Body of pancreas (tissue), 4 donors: Measurements from ENCODE around the gene EPB41L5. TPM values are rescaled to one million over a fixed set of nuclear protein-coding genes. Genes with fewer than 3 reads are reported as not detected.

Experiments
- ATAC-seq: fragments of 150-250 bp; one replicate; pipeline ENCODE4 v1.9.1; 2016
- DNase-seq, 4 donors: peaks; one replicate each; pipeline ENCODE4 v3.0.0-alpha.2; 2019
- H3K27ac ChIP-seq, 4 donors: fragments of 200-600 bp; sonication (generic); 1 replicate in 3 of 4; 2 replicates in 1 of 4; pipeline versions ENCODE4 v1.5.1 to v1.6.1; 2016 to 2019; ENCODE audit warnings: mild to moderate bottlenecking in 1 of 4, mixed read lengths in 1 of 4, moderate library complexity in 1 of 4
- H3K27me3 ChIP-seq, 2 donors: fragments of 200-600 bp; sonication (generic); one replicate each; pipeline ENCODE4 v1.6.0; 2016; ENCODE audit warnings: mild to moderate bottlenecking in 1 of 2
- H3K36me3 ChIP-seq, 2 donors: fragments of 200-600 bp; sonication (generic); replicated peaks in 1 of 2; 2 replicates each; pipeline ENCODE4 v1.5.1; 2016; ENCODE audit warnings: low read depth in 2 of 2; ENCODE audit not compliant: insufficient read depth in 1 of 2
- H3K4me1 ChIP-seq: fragments of 200-600 bp; sonication (generic); one replicate; pipeline ENCODE4 v1.6.0; 2016
- H3K4me3 ChIP-seq, 2 donors: fragments of 200-600 bp; sonication (generic); 1 replicate in 1 of 2; 2 replicates in 1 of 2; pipeline ENCODE4 v1.5.1; 2016 to 2019
- H3K9me3 ChIP-seq, 3 donors: fragments of 200-600 bp; sonication (generic); 1 replicate in 2 of 3; 2 replicates in 1 of 3; pipeline ENCODE4 v1.5.1; 2016
- CTCF ChIP-seq, 7 experiments: fragments of 450-650 bp in 4 of 7; fragments of 200-600 bp in 3 of 7; sonication (generic) in 3 of 7; IDR thresholded peaks; one replicate each; pipeline ENCODE4 v1.5.1; 2016 to 2019; ENCODE audit warnings: antibody characterized with exemption in 7 of 7
- POLR2A ChIP-seq, 3 donors: fragments of 450-650 bp; IDR thresholded peaks; one replicate each; pipeline ENCODE4 v1.6.1; 2016; ENCODE audit warnings: antibody characterized with exemption in 3 of 3, mild to moderate bottlenecking in 2 of 3
- WGBS, 2 donors: methylation state at CpG; one replicate each; pipeline ENCODE4 v1.1.5; 2017; 5-methylcytosine and 5-hydroxymethylcytosine counted together
- intact Hi-C: fragments of 100-400 bp; cut with DNase I; formaldehyde crosslinking; loops from one replicate; pipeline ENCODE4 v1.15.1; 2023
- total RNA-seq, 2 donors: library from RNA; depleted of rRNA; stranded (reverse); fragments of >200 nt; gene quantifications; one replicate each; pipeline ENCODE4 v1.1.0, GENCODE V29; 2016

EPB41L5 gene
- total RNA-seq, 2 donors from 2014 or later = 27.2 to 32.6 TPM

- H3K4me1 ChIP-seq = peaks cover 23% of the 10 kb centered on the region
- DNase-seq (no peak), ATAC-seq (no peak)
- intact Hi-C loops = no loop called here
- H3K9me3 ChIP-seq = no peaks in the 10 kb centered on the region
- TF ChIP-seq POLR2A (IDR thresholded peaks at IDR 0.05) (no peak), CTCF (IDR thresholded peaks at IDR 0.05) (no peak)
- no peak overlapping the region for H3K4me3 ChIP-seq
- H3K36me3 ChIP-seq = no peaks in the 10 kb centered on the region
- H3K27me3 ChIP-seq = no peaks in the 10 kb centered on the region
- 93 to 100% methylated on average over 4 to 5 of the region's 5 CpGs for WGBS, 2 donors
- no peak overlapping the region for H3K27ac ChIP-seq
Observed at GRCh38 chr2:120218181-120218580, 205.3 kb downstream of the EPB41L5 start.

GRCh38 chr2:120219291-120219690, 206.4 kb downstream of the EPB41L5 start:
- Histone ChIP-seq H3K36me3 (no peaks in the 10 kb centered on the region), H3K4me1 (peaks cover 29% of the 10 kb centered on the region), H3K27ac (no peak overlapping the region), H3K4me3 (no peak overlapping the region), H3K27me3 (no peaks in the 10 kb centered on the region), H3K9me3 (no peaks in the 10 kb centered on the region)
- DNase-seq = no peak
- TF ChIP-seq CTCF (IDR thresholded peaks at IDR 0.05) = no peak
- TF ChIP-seq POLR2A (IDR thresholded peaks at IDR 0.05) = no peak
- ATAC-seq = no peak
- 95 to 98% methylated on average over 5 of the region's 5 CpGs for WGBS, 2 donors
- intact Hi-C loops = no loop called here

GRCh38 chr2:120219766-120220165, 206.9 kb downstream of the EPB41L5 start:
- ATAC-seq (no peak), DNase-seq (no peak)
- H3K27me3 ChIP-seq = no peaks in the 10 kb centered on the region
- no peaks in the 10 kb centered on the region for H3K36me3 ChIP-seq
- H3K27ac ChIP-seq = no peak overlapping the region
- no peak overlapping the region for H3K4me3 ChIP-seq
- H3K9me3 ChIP-seq = no peaks in the 10 kb centered on the region
- H3K4me1 ChIP-seq = peaks cover 31% of the 10 kb centered on the region
- 93 to 98% methylated on average over 5 of the region's 5 CpGs for WGBS, 2 donors
- TF ChIP-seq POLR2A (IDR thresholded peaks at IDR 0.05) (no peak), CTCF (IDR thresholded peaks at IDR 0.05) (no peak)
- intact Hi-C loops = no loop called here

- peaks cover 31% of the 10 kb centered on the region for H3K4me1 ChIP-seq
- TF ChIP-seq POLR2A (IDR thresholded peaks at IDR 0.05) (no peak), CTCF (IDR thresholded peaks at IDR 0.05) (no peak)
- WGBS, 2 donors = 84 to 88% methylated on average over 2 of the region's 2 CpGs
- H3K27me3 ChIP-seq = no peaks in the 10 kb centered on the region
- no peak overlapping the region for H3K4me3 ChIP-seq
- H3K36me3 ChIP-seq = no peaks in the 10 kb centered on the region
- intact Hi-C loops = no loop called here
- DNase-seq (no peak), ATAC-seq (no peak)
- H3K9me3 ChIP-seq = no peaks in the 10 kb centered on the region
- no peak overlapping the region for H3K27ac ChIP-seq
Observed at GRCh38 chr2:120220756-120221155, 207.9 kb downstream of the EPB41L5 start.

- TF ChIP-seq POLR2A (IDR thresholded peaks at IDR 0.05) = no peak
- no peak for TF ChIP-seq CTCF (IDR thresholded peaks at IDR 0.05)
- H3K9me3 ChIP-seq = no peaks in the 10 kb centered on the region
- no peak overlapping the region for H3K4me3 ChIP-seq
- no peak for DNase-seq
- no peaks in the 10 kb centered on the region for H3K27me3 ChIP-seq
- 88 to 89% methylated on average over 8 of the region's 8 CpGs for WGBS, 2 donors
- ATAC-seq = no peak
- H3K4me1 ChIP-seq = peaks cover 31% of the 10 kb centered on the region
- H3K27ac ChIP-seq = no peak overlapping the region
- no peaks in the 10 kb centered on the region for H3K36me3 ChIP-seq
- intact Hi-C loops = no loop called here
Observed at GRCh38 chr2:120221616-120222015, 208.7 kb downstream of the EPB41L5 start.
